Spleen (tissue), 11 donors: ENCODE data around the gene HES4. TPM values are rescaled to one million over a fixed set of nuclear protein-coding genes. Genes with fewer than 3 reads are reported as not detected.

Source experiments
- DNase-seq: peaks from one replicate; pipeline ENCODE4 v3.0.0-alpha.2; 2020
- H3K27ac ChIP-seq, 8 donors: fragments of 200-600 bp; sonication (generic) in 7 of 8; 1 replicate in 4 of 8; 2 replicates in 4 of 8; pipeline versions ENCODE4 v1.5.0 to v1.8.0; 2016 to 2021; ENCODE audit warnings: inconsistent platforms in 4 of 8, mild to moderate bottlenecking in 4 of 8, moderate library complexity in 1 of 8
- H3K27me3 ChIP-seq, 7 donors: fragments of 200-600 bp; sonication (generic) in 6 of 7; replicated peaks in 1 of 7; 1 replicate in 4 of 7; 2 replicates in 3 of 7; pipeline versions ENCODE4 v1.5.0 to v1.8.0; 2016 to 2021; ENCODE audit warnings: inconsistent platforms in 3 of 7, mild to moderate bottlenecking in 1 of 7
- H3K36me3 ChIP-seq, 6 donors: fragments of 200-600 bp; sonication (generic) in 5 of 6; 1 replicate in 4 of 6; 2 replicates in 2 of 6; pipeline versions ENCODE4 v1.5.0 to v1.8.0; 2016 to 2021; ENCODE audit warnings: inconsistent platforms in 2 of 6
- H3K4me1 ChIP-seq, 6 donors: fragments of 200-600 bp; sonication (generic) in 5 of 6; 1 replicate in 3 of 6; 2 replicates in 3 of 6; pipeline versions ENCODE4 v1.5.0 to v1.8.0; 2016 to 2021; ENCODE audit warnings: inconsistent platforms in 3 of 6
- H3K4me3 ChIP-seq, 8 donors: fragments of 200-600 bp; sonication (generic) in 7 of 8; 1 replicate in 4 of 8; 2 replicates in 4 of 8; pipeline versions ENCODE4 v1.5.0 to v1.8.0; 2016 to 2021; ENCODE audit warnings: inconsistent platforms in 4 of 8, mild to moderate bottlenecking in 4 of 8, moderate library complexity in 2 of 8
- H3K9me3 ChIP-seq, 8 donors: fragments of 200-600 bp; sonication (generic) in 7 of 8; 1 replicate in 4 of 8; 2 replicates in 4 of 8; pipeline versions ENCODE4 v1.5.0 to v1.8.0; 2016 to 2021; ENCODE audit warnings: inconsistent platforms in 4 of 8
- CTCF ChIP-seq, 11 experiments: fragments of 200-600 bp in 7 of 11; fragments of 450-650 bp in 4 of 11; sonication (generic) in 4 of 11; IDR thresholded peaks in 8 of 11; conservative IDR thresholded peaks in 3 of 11; 1 replicate in 7 of 11; 2 replicates in 4 of 11; pipeline versions ENCODE4 v1.4.0 to v1.8.0; 2016 to 2021; ENCODE audit warnings: antibody characterized with exemption in 11 of 11, inconsistent platforms in 4 of 11, mild to moderate bottlenecking in 1 of 11
- POLR2A ChIP-seq, 3 donors: fragments of 450-650 bp; IDR thresholded peaks; one replicate each; pipeline ENCODE4 v1.5.1; 2017; ENCODE audit warnings: antibody characterized with exemption in 3 of 3, mild to moderate bottlenecking in 1 of 3
- POLR2AphosphoS5 ChIP-seq, 3 donors: sonication (generic); formaldehyde crosslinking; IDR thresholded peaks; one replicate each; pipeline ENCODE4 v1.5.1; 2017; ENCODE audit warnings: antibody characterized with exemption in 3 of 3
- WGBS, 5 donors: extraction: QIAGEN DNeasy Blood & Tissue Kit in 3 of 5; methylation state at CpG; one replicate each; pipeline versions ENCODE4 v1.1.5 to v1.1.7; 2013 to 2018; 5-methylcytosine and 5-hydroxymethylcytosine counted together
- intact Hi-C: fragments of 100-400 bp; cut with DNase I; formaldehyde crosslinking; loops from one replicate; pipeline ENCODE4 v1.15.0; 2023; ENCODE audit warnings: low total_unique reads
- polyA plus RNA-seq, 3 donors: library from polyadenylated mRNA; stranded (reverse); fragments of 200-250 nt; gene quantifications; one replicate each; pipeline ENCODE4 v1.2.1, GENCODE V29; 2013
- total RNA-seq, 7 donors: library from RNA; depleted of rRNA in 3 of 7; stranded (reverse); fragments of >200 nt in 3 of 7; fragmentation: NEBNext Ultra II Directional in 4 of 7; extraction: Animal tissue kit (Norgen Biotek cat#: 25700) in 4 of 7; gene quantifications; one replicate each; pipeline versions ENCODE4 v1.1.0 to v1.2.1, GENCODE V29; 2016 to 2021
- donor health status: healthy with polysubstance abuse.
- donor health status: DM: no; HTN: no; CAD: no; lungs with moderate emphysema.
- donor health status: DM: no; HTN: no; CAD: no.
- donor health status: Bipolar disorder and iron deficiency.
- donor health status: healthy.
- donor health status: DM: no; HTN: no; CAD: no.
- donor health status: DM: yes; HTN: yes; CAD: no.

The HES4 gene
- total and polyA plus RNA-seq, 10 donors = 3.8 to 64.3 (median 20.6) TPM

- peak; percentile 98 for DNase-seq
- peaks cover 0 to 59% (median 34%) of the 10 kb centered on the region in 6 donors for H3K36me3 ChIP-seq
- TF ChIP-seq POLR2A (IDR thresholded peaks at IDR 0.05) (no peak), POLR2AphosphoS5 (IDR thresholded peaks at IDR 0.05) (peak; percentile 80 to 87 (median 82)), CTCF (IDR thresholded peaks at IDR 0.05 in 8 of 11, conservative IDR thresholded peaks at IDR 0.05 in 3 of 11) (peak in 1 of 11 experiments; percentile 15)
- peaks cover 13 to 79% (median 50%) of the 10 kb centered on the region in 6 donors for H3K4me1 ChIP-seq
- H3K27ac ChIP-seq = peak within 1 kb of the TSS in 7 of 8 donors; percentile 23 to 83 (median 71)
- peaks cover 0 to 13% (median 0%) of the 10 kb centered on the region in 7 donors for H3K27me3 ChIP-seq
- no peaks in the 10 kb centered on the region for H3K9me3 ChIP-seq
- intact Hi-C loops = no loop called here
- peak within 1 kb of the TSS; percentile 70 to 100 (median 99) for H3K4me3 ChIP-seq
- WGBS, 5 donors = 2 to 12% (median 9%) methylated on average over 42 to 101 of the region's 101 CpGs
Measured at GRCh38 chr1:958823-959730, 40.8 kb downstream of the HES4 start, which contains the start of gene NOC2L. NOC2L (minus strand) TSS chr1:959256; CDS start chr1:959240, 16 bp downstream.

DNA sequence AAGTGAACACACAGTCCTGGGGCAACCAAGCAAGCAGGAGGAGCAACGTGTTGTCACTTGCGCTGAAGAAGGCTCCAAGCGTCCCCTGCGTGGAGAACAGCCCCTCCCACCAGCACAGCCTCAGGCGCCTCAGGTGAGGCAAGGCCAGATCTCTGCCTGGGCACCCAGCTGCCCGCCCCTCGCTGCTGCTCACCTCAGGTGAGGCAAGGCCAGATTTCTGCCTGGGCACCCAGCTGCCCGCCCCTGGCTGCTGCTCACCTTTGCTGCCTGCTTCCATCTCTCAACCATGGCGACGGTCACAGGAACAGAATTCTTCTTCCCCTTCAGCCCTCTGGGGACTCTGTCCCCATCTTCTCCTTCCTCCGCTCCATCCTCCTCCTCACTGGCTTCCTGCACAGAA is 43.3 kb downstream of the HES4 start:
- H3K4me1 ChIP-seq = peaks cover 13 to 65% (median 48%) of the 10 kb centered on the region in 6 donors
- intact Hi-C loops = no loop called here
- TF ChIP-seq CTCF (IDR thresholded peaks at IDR 0.05 in 8 of 11, conservative IDR thresholded peaks at IDR 0.05 in 3 of 11) (no peak), POLR2AphosphoS5 (IDR thresholded peaks at IDR 0.05) (no peak), POLR2A (IDR thresholded peaks at IDR 0.05) (no peak)
- WGBS, 5 donors = 90 to 97% (median 93%) methylated on average over 4 to 11 of the region's 11 CpGs
- H3K27me3 ChIP-seq = peaks cover 0 to 13% (median 0%) of the 10 kb centered on the region in 7 donors
- H3K27ac ChIP-seq = no peak overlapping the region
- peaks cover 5 to 59% (median 52%) of the 10 kb centered on the region in 6 donors for H3K36me3 ChIP-seq
- H3K9me3 ChIP-seq = no peaks in the 10 kb centered on the region
- no peak for DNase-seq
- H3K4me3 ChIP-seq = no peak overlapping the region

- peaks cover 8 to 64% (median 39%) of the 10 kb centered on the region in 6 donors for H3K4me1 ChIP-seq
- 30 to 62% (median 42%) methylated on average over 6 of the region's 6 CpGs for WGBS, 5 donors
- TF ChIP-seq CTCF (IDR thresholded peaks at IDR 0.05 in 8 of 11, conservative IDR thresholded peaks at IDR 0.05 in 3 of 11) (no peak), POLR2A (IDR thresholded peaks at IDR 0.05) (no peak), POLR2AphosphoS5 (IDR thresholded peaks at IDR 0.05) (no peak)
- no peaks in the 10 kb centered on the region for H3K9me3 ChIP-seq
- H3K4me3 ChIP-seq = no peak overlapping the region
- H3K27me3 ChIP-seq = peaks cover 0 to 6% (median 0%) of the 10 kb centered on the region in 7 donors
- no peak overlapping the region for H3K27ac ChIP-seq
- intact Hi-C loops = no loop called here
- no peak for DNase-seq
- H3K36me3 ChIP-seq = peaks cover 5 to 70% (median 63%) of the 10 kb centered on the region in 6 donors
Measured at GRCh38 chr1:955474-955873, 44.4 kb downstream of the HES4 start.

- Histone ChIP-seq H3K27me3 (peaks cover 0 to 6% (median 0%) of the 10 kb centered on the region in 7 donors), H3K4me3 (no peak overlapping the region), H3K9me3 (no peaks in the 10 kb centered on the region), H3K36me3 (peaks cover 5 to 76% (median 69%) of the 10 kb centered on the region in 6 donors), H3K4me1 (peaks cover 8 to 59% (median 36%) of the 10 kb centered on the region in 6 donors), H3K27ac (no peak overlapping the region)
- no peak for DNase-seq
- 83 to 97% (median 91%) methylated on average over 13 of the region's 13 CpGs for WGBS, 5 donors
- TF ChIP-seq POLR2AphosphoS5 (IDR thresholded peaks at IDR 0.05) (peak in 1 of 3 donors; percentile 14), CTCF (IDR thresholded peaks at IDR 0.05 in 8 of 11, conservative IDR thresholded peaks at IDR 0.05 in 3 of 11) (no peak)
- intact Hi-C loops = no loop called here
Measured at GRCh38 chr1:954927-955326, 45.0 kb downstream of the HES4 start.
